ENCODE data around the gene SLC9A9.

- TF ChIP-seq CTCF (IDR thresholded peaks at IDR 0.05; ENCODE audit: control extremely low read depth in 1 of 3, insufficient read depth in 1 of 3, low read depth in 1 of 3, low read length in 3 of 3) (no peak), RFX5 (IDR thresholded peaks at IDR 0.05; ENCODE audit: borderline replicate concordance, low read depth, low read length) (no peak), BRCA1 (IDR thresholded peaks at IDR 0.05; ENCODE audit: low read depth, low read length) (no peak), SP1 (IDR thresholded peaks at IDR 0.05; ENCODE audit: low read depth, low read length) (no peak), TCF12 (IDR thresholded peaks at IDR 0.05; ENCODE audit: low read depth, low read length) (no peak), FOSL1 (IDR thresholded peaks at IDR 0.05; ENCODE audit: insufficient read depth, low read depth, low read length) (no peak)
Observed at GRCh38 chr3:143514874-143515273, 333.4 kb downstream of the SLC9A9 start.
